Naive thymus-derived CD4-positive, alpha-beta T cell (primary cell): ENCODE data around the gene MAP2K5. TPM values are rescaled to one million over a fixed set of nuclear protein-coding genes. Genes with fewer than 3 reads are reported as not detected.

Experiments used
- ATAC-seq: fragments of 150-1000 bp; cut with Tn5 transposase; 2 replicates; pipeline ENCODE4 v1.10.0; 2021; ENCODE audit warnings: mild to moderate bottlenecking, moderate library complexity
- CTCF ChIA-PET: fragments of 350-600 bp; sonication (Branson Sonifier 250); formaldehyde crosslinking; loops from one replicate; lab custom pipeline; 2021; ENCODE audit warnings: antibody characterized with exemption; lab: Charles Lee
- POLR2A ChIA-PET: fragments of 350-600 bp; sonication (Branson Sonifier 250); formaldehyde crosslinking; loops from one replicate; lab custom pipeline; 2021; ENCODE audit warnings: antibody characterized with exemption, inconsistent platforms; lab: Charles Lee
- DNase-seq, 9 donors: peaks; one replicate each; pipeline versions ENCODE4 v3.0.0 to v3.0.0-alpha.2; 2020 to 2022; ENCODE audit warnings: mixed read lengths in 1 of 9
- H3K27ac ChIP-seq: one replicate; pipeline ENCODE4 v1.7.0; 2013; ENCODE audit warnings: mild to moderate bottlenecking, low read depth, low read length, moderate library complexity
- H3K27me3 ChIP-seq, 2 donors: one replicate each; pipeline ENCODE4 v1.7.0; 2013; ENCODE audit warnings: low read length in 2 of 2, mild to moderate bottlenecking in 2 of 2, moderate library complexity in 2 of 2; ENCODE audit not compliant: control insufficient read depth in 2 of 2, insufficient read depth in 2 of 2
- H3K36me3 ChIP-seq, 3 experiments: 1 replicate in 2 of 3; 2 replicates in 1 of 3; pipeline ENCODE4 v1.7.0; 2013; ENCODE audit warnings: low read length in 3 of 3, mild to moderate bottlenecking in 3 of 3, moderate library complexity in 1 of 3; ENCODE audit not compliant: insufficient read depth in 3 of 3, control insufficient read depth in 2 of 3
- H3K4me1 ChIP-seq, 2 donors: one replicate each; pipeline ENCODE4 v1.7.0; 2013; ENCODE audit warnings: low read length in 2 of 2, mild to moderate bottlenecking in 2 of 2, moderate library complexity in 1 of 2; ENCODE audit not compliant: control insufficient read depth in 2 of 2, insufficient read depth in 2 of 2
- H3K4me3 ChIP-seq: 2 replicates; pipeline ENCODE4 v1.7.0; 2013; ENCODE audit warnings: mild to moderate bottlenecking, low read length
- H3K9me3 ChIP-seq, 3 experiments: 1 replicate in 2 of 3; 2 replicates in 1 of 3; pipeline ENCODE4 v1.7.0; 2013; ENCODE audit warnings: low read length in 3 of 3; ENCODE audit not compliant: control insufficient read depth in 2 of 3
- H3K27ac Mint-ChIP-seq, 9 donors: one replicate each; pipeline ENCODE4 v1.8.0; 2020 to 2022; ENCODE audit warnings: mixed read lengths in 9 of 9, mild to moderate bottlenecking in 8 of 9, moderate library complexity in 5 of 9, inconsistent platforms in 2 of 9
- H3K27me3 Mint-ChIP-seq, 5 donors: one replicate each; pipeline ENCODE4 v1.8.0; 2021 to 2022; ENCODE audit warnings: mixed read lengths in 5 of 5, mild to moderate bottlenecking in 1 of 5
- H3K36me3 Mint-ChIP-seq, 5 donors: one replicate each; pipeline ENCODE4 v1.8.0; 2020 to 2022; ENCODE audit warnings: mixed read lengths in 5 of 5, mild to moderate bottlenecking in 3 of 5, inconsistent platforms in 1 of 5
- H3K4me1 Mint-ChIP-seq, 7 donors: one replicate each; pipeline ENCODE4 v1.8.0; 2020 to 2022; ENCODE audit warnings: mixed read lengths in 7 of 7, mild to moderate bottlenecking in 3 of 7, inconsistent platforms in 1 of 7
- H3K4me3 Mint-ChIP-seq, 10 donors: one replicate each; pipeline ENCODE4 v1.8.0; 2020 to 2022; ENCODE audit warnings: mild to moderate bottlenecking in 10 of 10, mixed read lengths in 10 of 10, moderate library complexity in 6 of 10, inconsistent platforms in 2 of 10
- H3K9me3 Mint-ChIP-seq, 11 donors: one replicate each; pipeline ENCODE4 v1.8.0; 2020 to 2022; ENCODE audit warnings: mixed read lengths in 11 of 11, mild to moderate bottlenecking in 4 of 11, inconsistent platforms in 1 of 11, moderate library complexity in 1 of 11
- intact Hi-C, 2 donors: fragments of 100-400 bp; cut with micrococcal nuclease; formaldehyde crosslinking; loops; one replicate each; pipeline ENCODE4 v1.15.1; 2023
- polyA plus RNA-seq, 2 donors: library from polyadenylated mRNA; unstranded; fragments of 300-500 nt; fragmentation: Illumina TruSeq; gene quantifications; one replicate each; pipeline ENCODE4 v1.2.3, GENCODE V29; 2021
- total RNA-seq, 6 experiments: library from RNA in 5 of 6; stranded (reverse) in 5 of 6; gene quantifications; 1 replicate in 5 of 6; 2 replicates in 1 of 6; pipeline ENCODE4 v1.2.3 and lab custom pipeline; 2021 to 2026

Gene MAP2K5
- total and polyA plus RNA-seq, 7 experiments from 2014 or later, result 22.7 to 43.4 (median 33.9) TPM

- Histone ChIP-seq H3K27me3 (no peaks in the 10 kb centered on the region), H3K27ac (no peak overlapping the region), H3K4me3 (no peak overlapping the region), H3K36me3 (peaks cover 0 to 22% (median 0%) of the 10 kb centered on the region in 3 experiments), H3K9me3 (no peaks in the 10 kb centered on the region), H3K4me1 (no peaks in the 10 kb centered on the region)
- no peaks in the 10 kb centered on the region for H3K27me3 Mint-ChIP-seq
- ChIA-PET POLR2A (no interaction called here), CTCF (no interaction called here)
- intact Hi-C loops, result no loop called here
- ATAC-seq (no peak), DNase-seq (peak in 1 of 9 donors; percentile 14)
- no peak overlapping the region for H3K27ac Mint-ChIP-seq
- no peaks in the 10 kb centered on the region for H3K4me1 Mint-ChIP-seq
- peaks cover 0 to 30% (median 15%) of the 10 kb centered on the region in 5 donors for H3K36me3 Mint-ChIP-seq
- peaks cover 0 to 2% (median 0%) of the 10 kb centered on the region in 11 donors for H3K9me3 Mint-ChIP-seq
- no peak overlapping the region for H3K4me3 Mint-ChIP-seq
These were observed 264.0 kb downstream of the MAP2K5 start for GRCh38 chr15:67806536-67806935.

DNA sequence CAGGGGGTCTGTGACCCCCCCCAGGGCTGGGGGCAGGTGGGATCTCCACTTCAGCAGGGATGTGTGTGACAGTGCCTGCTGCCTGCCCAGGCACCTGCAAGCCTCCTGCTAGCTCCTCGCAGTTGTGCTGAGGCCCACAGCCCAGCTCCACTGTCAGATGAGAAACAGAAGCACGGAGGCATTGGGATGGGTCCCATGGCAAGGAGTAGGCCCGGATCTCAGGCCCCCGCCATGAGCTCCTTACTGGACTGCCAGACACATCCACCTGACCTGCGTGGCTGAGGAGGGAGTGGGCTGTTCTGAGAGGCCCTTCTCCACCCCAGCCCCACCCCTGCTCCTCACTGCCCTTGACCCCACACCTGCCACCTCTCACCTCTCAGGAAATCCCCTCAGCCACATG is 264.6 kb downstream of the MAP2K5 start:
- no peaks in the 10 kb centered on the region for H3K27me3 ChIP-seq
- no peak overlapping the region for H3K27ac ChIP-seq
- H3K9me3 ChIP-seq, result no peaks in the 10 kb centered on the region
- H3K9me3 Mint-ChIP-seq, result peaks cover 0 to 2% (median 0%) of the 10 kb centered on the region in 11 donors
- POLR2A ChIA-PET, result no interaction called here
- CTCF ChIA-PET, result no interaction called here
- H3K4me3 Mint-ChIP-seq, result no peak overlapping the region
- H3K4me1 ChIP-seq, result no peaks in the 10 kb centered on the region
- peaks cover 0 to 26% (median 15%) of the 10 kb centered on the region in 5 donors for H3K36me3 Mint-ChIP-seq
- H3K36me3 ChIP-seq, result peaks cover 0 to 22% (median 0%) of the 10 kb centered on the region in 3 experiments
- no peak overlapping the region for H3K27ac Mint-ChIP-seq
- H3K4me3 ChIP-seq, result no peak overlapping the region
- no peaks in the 10 kb centered on the region for H3K4me1 Mint-ChIP-seq
- no peaks in the 10 kb centered on the region for H3K27me3 Mint-ChIP-seq
- ATAC-seq (no peak), DNase-seq (no peak)
- intact Hi-C loops, result no loop called here

DNA sequence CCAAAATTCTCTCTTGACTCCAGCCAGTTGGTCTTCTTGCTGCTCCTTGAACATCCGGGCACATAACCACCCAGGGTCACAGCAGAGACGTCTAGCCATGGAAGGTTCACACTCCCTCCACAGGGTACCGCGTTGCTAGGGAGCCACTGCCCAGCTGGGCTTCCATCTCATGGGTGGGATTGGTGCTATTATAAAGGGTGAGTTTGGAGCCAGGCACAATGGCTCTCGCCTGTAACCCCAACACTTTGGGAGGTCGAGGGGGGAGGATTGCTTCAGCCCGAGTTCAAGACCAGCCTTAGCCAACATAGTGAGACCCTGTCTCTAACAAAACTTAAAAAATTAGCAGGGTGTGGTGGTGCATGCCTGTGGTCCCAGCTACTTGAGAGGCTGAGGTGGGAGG is 265.3 kb downstream of the MAP2K5 start:
- no peak for DNase-seq
- H3K27me3 ChIP-seq, result no peaks in the 10 kb centered on the region
- peaks cover 0 to 22% (median 0%) of the 10 kb centered on the region in 3 experiments for H3K36me3 ChIP-seq
- H3K4me3 ChIP-seq, result no peak overlapping the region
- POLR2A ChIA-PET, result no interaction called here
- Mint-ChIP-seq H3K27ac (no peak overlapping the region), H3K36me3 (peaks cover 0 to 22% (median 15%) of the 10 kb centered on the region in 5 donors), H3K4me1 (no peaks in the 10 kb centered on the region), H3K4me3 (no peak overlapping the region), H3K9me3 (peaks cover 0 to 2% (median 0%) of the 10 kb centered on the region in 11 donors), H3K27me3 (no peaks in the 10 kb centered on the region)
- no peaks in the 10 kb centered on the region for H3K9me3 ChIP-seq
- CTCF ChIA-PET, result no interaction called here
- H3K4me1 ChIP-seq, result no peaks in the 10 kb centered on the region
- intact Hi-C loops, result no loop called here
- ATAC-seq, result no peak
- H3K27ac ChIP-seq, result no peak overlapping the region

DNA sequence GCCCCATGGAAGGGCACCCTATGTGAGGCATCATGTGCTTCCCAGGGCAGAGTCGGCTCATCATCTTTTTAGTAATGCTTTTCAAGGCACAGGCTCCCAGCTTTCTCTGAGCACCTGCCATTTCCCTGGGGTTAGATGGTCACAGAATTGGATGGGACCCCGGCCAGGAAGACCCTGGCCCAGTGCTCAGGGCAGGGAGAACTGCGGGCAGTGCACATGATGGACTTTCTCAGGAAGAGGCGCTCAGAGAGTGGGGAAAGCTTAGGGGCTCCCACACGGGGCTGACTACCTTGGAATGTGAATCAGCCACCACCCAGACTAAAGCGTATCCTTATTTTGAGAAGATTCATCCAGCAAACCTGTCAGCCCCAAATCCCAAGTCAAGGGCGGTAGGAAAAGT is 266.3 kb downstream of the MAP2K5 start:
- Histone ChIP-seq H3K4me1 (no peaks in the 10 kb centered on the region), H3K9me3 (no peaks in the 10 kb centered on the region), H3K4me3 (no peak overlapping the region), H3K27me3 (no peaks in the 10 kb centered on the region), H3K27ac (no peak overlapping the region), H3K36me3 (peaks cover 0 to 22% (median 0%) of the 10 kb centered on the region in 3 experiments)
- ATAC-seq (no peak), DNase-seq (no peak)
- Mint-ChIP-seq H3K27me3 (peaks cover 0 to 5% (median 0%) of the 10 kb centered on the region in 5 donors), H3K4me1 (no peaks in the 10 kb centered on the region), H3K9me3 (peaks cover 0 to 3% (median 0%) of the 10 kb centered on the region in 11 donors), H3K4me3 (no peak overlapping the region), H3K36me3 (peaks cover 0 to 26% (median 15%) of the 10 kb centered on the region in 5 donors), H3K27ac (no peak overlapping the region)
- ChIA-PET CTCF (no interaction called here), POLR2A (no interaction called here)
- intact Hi-C loops, result no loop called here

DNA sequence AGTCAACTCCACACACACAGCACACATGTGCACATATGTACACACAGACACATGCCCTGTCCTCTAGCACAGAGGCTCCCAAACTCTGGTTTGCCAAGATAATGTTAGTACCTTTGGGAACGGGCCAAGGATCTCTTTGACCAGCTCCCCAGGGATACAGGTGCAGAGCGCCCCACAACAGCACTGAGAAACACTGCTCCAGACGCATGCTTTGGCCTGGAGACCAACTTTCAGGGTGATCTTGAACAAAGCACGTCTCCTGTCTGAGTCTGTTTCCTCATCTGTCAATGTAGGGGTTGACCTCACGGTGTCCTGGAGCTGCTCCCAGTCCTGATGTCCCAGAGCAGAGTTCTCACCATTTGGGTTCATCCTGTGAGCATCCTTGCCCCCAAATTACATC is 266.9 kb downstream of the MAP2K5 start:
- Mint-ChIP-seq H3K4me1 (no peaks in the 10 kb centered on the region), H3K36me3 (peaks cover 0 to 26% (median 15%) of the 10 kb centered on the region in 5 donors), H3K27ac (no peak overlapping the region), H3K4me3 (no peak overlapping the region), H3K9me3 (peaks cover 0 to 3% (median 0%) of the 10 kb centered on the region in 11 donors), H3K27me3 (peaks cover 0 to 5% (median 0%) of the 10 kb centered on the region in 5 donors)
- Histone ChIP-seq H3K27me3 (no peaks in the 10 kb centered on the region), H3K9me3 (no peaks in the 10 kb centered on the region), H3K4me1 (no peaks in the 10 kb centered on the region), H3K4me3 (no peak overlapping the region), H3K36me3 (peaks cover 0 to 17% (median 0%) of the 10 kb centered on the region in 3 experiments), H3K27ac (no peak overlapping the region)
- DNase-seq (no peak), ATAC-seq (no peak)
- ChIA-PET POLR2A (no interaction called here), CTCF (no interaction called here)
- intact Hi-C loops, result no loop called here

DNA sequence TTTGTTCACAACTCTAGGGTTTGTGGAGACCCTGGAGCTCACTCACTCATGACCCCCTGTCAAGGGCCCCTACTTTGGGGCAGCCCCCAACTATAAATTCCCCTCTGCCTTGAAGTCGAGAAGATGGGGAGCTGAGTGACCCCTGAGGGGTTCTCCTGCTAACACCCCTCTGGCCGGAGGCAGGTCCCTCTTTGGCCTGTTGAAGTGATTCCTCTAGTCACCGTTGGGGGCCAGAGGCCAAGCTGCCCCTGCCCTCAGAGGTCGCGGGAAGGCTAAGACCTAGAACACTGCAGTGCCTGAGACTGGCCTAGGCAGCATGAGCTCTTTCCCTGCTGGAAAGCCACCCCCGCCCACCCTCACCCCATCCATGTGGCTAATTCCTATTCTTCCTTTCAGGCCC is 267.4 kb downstream of the MAP2K5 start:
- no peak for DNase-seq
- H3K4me3 Mint-ChIP-seq, result no peak overlapping the region

GRCh38 chr15:67812241-67812644 is 269.7 kb downstream of the MAP2K5 start:
- peaks cover 0 to 33% (median 32%) of the 10 kb centered on the region in 5 donors for H3K36me3 Mint-ChIP-seq
- POLR2A ChIA-PET, result no interaction called here
- no peak overlapping the region for H3K27ac Mint-ChIP-seq
- no peak overlapping the region for H3K4me3 Mint-ChIP-seq
- H3K27me3 Mint-ChIP-seq, result peaks cover 0 to 13% (median 11%) of the 10 kb centered on the region in 5 donors
- H3K27ac ChIP-seq, result no peak overlapping the region
- H3K27me3 ChIP-seq, result no peaks in the 10 kb centered on the region
- H3K9me3 ChIP-seq, result no peaks in the 10 kb centered on the region
- peak in 1 of 9 donors; percentile 8 for DNase-seq
- no peak overlapping the region for H3K4me3 ChIP-seq
- H3K9me3 Mint-ChIP-seq, result peaks cover 0 to 26% (median 7%) of the 10 kb centered on the region in 11 donors
- H3K36me3 ChIP-seq, result peaks cover 0 to 12% (median 0%) of the 10 kb centered on the region in 3 experiments
- intact Hi-C loops, result no loop called here
- H3K4me1 Mint-ChIP-seq, result no peaks in the 10 kb centered on the region
- ATAC-seq, result no peak
- no peaks in the 10 kb centered on the region for H3K4me1 ChIP-seq
- CTCF ChIA-PET, result no interaction called here

More for the DNA sequence above, 267.4 kb downstream of the MAP2K5 start:
- intact Hi-C loops, result no loop called here
- Mint-ChIP-seq H3K36me3 (peaks cover 0 to 26% (median 15%) of the 10 kb centered on the region in 5 donors), H3K27me3 (peaks cover 0 to 5% (median 0%) of the 10 kb centered on the region in 5 donors), H3K27ac (no peak overlapping the region), H3K9me3 (peaks cover 0 to 3% (median 0%) of the 10 kb centered on the region in 11 donors), H3K4me1 (no peaks in the 10 kb centered on the region)
- Histone ChIP-seq H3K27me3 (no peaks in the 10 kb centered on the region), H3K4me3 (no peak overlapping the region), H3K36me3 (peaks cover 0 to 17% (median 0%) of the 10 kb centered on the region in 3 experiments), H3K4me1 (no peaks in the 10 kb centered on the region), H3K27ac (no peak overlapping the region), H3K9me3 (no peaks in the 10 kb centered on the region)
- POLR2A ChIA-PET, result interaction anchor here (0.6 kb wide), 1 partner anchor 345 kb away, joined by 3 read pairs; no protein-coding TSS in a partner anchor
- ATAC-seq, result no peak
- CTCF ChIA-PET, result no interaction called here
